GM12873 (cell line): ENCODE measurements around the gene NDOR1.
A peak's percentile ranks its signal among the peaks of the same experiment; 100 is the strongest.

Experiments used
- TF ChIP-seq, protein P1 (sequence below): IDR thresholded peaks from 2 replicates; pipeline ENCODE4 v1.5.1; 2012; ENCODE audit warnings: low read depth, mild to moderate bottlenecking, moderate library complexity, low read length, control low read depth; ENCODE audit not compliant: insufficient read depth; ENCODE audit errors: missing control alignments

The NDOR1 gene

DNA sequence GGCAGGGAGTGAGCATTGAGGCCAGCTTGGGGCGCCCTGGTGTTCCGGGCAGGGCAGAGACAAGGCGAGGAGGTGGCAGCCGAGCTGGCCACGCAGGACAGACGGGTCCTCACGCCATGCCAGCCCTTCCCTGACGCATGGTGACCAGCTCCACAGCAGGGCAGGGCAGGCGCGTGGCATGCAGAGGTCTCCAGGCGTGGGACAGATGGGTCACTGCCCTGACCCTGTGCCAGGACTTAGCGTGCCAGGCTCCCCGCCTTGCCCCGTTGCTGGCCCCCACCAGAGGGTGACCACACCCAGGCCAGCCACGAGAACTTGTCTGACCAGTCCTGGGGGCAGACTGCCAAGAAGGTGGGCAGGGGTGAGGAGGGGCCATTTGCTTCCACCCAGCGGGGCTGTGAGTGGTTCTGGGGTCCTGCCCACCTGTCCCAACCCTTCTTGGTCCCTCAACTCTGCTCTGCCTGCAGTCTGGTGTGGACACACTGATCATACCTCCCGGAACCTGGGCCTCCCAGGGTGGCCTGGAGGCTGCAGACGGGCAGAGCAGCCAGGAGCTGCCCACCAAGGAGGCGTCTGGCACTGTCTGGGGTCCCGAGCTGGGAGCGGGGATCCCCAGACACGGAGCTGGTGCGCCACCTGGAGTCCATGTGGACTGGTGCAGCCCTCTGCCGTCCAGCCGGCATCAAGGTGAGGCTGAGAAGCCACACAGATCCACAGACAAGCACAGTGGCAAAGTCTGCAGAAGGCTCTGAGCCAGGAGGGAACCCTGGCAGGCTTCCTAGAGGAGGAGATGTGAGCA is 21.8 kb downstream of the NDOR1 start, which contains the start of gene RNF224:
RNF224 (plus strand) TSS at position 449 of the 799 bp plus-strand sequence. CDS start 834 bp downstream, outside the sequence.
- TF ChIP-seq, protein P1, sequence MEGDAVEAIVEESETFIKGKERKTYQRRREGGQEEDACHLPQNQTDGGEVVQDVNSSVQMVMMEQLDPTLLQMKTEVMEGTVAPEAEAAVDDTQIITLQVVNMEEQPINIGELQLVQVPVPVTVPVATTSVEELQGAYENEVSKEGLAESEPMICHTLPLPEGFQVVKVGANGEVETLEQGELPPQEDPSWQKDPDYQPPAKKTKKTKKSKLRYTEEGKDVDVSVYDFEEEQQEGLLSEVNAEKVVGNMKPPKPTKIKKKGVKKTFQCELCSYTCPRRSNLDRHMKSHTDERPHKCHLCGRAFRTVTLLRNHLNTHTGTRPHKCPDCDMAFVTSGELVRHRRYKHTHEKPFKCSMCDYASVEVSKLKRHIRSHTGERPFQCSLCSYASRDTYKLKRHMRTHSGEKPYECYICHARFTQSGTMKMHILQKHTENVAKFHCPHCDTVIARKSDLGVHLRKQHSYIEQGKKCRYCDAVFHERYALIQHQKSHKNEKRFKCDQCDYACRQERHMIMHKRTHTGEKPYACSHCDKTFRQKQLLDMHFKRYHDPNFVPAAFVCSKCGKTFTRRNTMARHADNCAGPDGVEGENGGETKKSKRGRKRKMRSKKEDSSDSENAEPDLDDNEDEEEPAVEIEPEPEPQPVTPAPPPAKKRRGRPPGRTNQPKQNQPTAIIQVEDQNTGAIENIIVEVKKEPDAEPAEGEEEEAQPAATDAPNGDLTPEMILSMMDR = peak; percentile 97

DNA sequence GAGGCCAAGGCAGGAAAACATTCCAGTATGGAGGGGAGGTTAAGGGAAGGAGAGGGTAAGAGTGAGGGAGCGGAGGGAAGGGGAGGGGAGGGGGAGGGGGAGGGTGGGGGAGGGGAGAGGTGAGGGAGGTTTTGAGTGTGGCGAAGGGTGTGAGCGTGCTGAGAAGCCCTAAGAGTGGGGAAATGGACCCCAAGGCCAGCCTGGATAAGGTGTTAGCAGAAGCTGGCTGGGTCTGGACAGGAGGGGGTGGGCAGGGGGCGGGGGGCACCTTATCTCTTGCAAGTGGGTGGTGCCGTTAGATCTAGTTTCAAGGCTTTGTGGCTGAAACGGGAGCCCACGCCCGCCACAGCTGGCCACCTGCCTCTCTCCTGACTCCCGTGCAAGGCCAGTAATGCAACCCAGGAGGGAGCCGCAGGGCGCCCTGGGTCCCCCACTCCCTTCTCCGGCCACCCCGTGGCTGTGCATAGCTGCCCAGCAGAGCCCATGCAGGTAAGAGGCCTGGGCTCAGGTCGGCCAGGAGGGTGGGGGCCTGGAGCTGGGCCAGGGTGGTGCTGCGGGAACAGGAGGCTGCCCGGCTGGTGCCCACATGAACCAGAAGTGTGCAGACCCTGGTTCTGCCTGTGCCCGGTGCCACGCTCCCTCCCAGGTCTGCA is 22.5 kb downstream of the NDOR1 start:
- TF ChIP-seq, protein P1 = no peak

DNA sequence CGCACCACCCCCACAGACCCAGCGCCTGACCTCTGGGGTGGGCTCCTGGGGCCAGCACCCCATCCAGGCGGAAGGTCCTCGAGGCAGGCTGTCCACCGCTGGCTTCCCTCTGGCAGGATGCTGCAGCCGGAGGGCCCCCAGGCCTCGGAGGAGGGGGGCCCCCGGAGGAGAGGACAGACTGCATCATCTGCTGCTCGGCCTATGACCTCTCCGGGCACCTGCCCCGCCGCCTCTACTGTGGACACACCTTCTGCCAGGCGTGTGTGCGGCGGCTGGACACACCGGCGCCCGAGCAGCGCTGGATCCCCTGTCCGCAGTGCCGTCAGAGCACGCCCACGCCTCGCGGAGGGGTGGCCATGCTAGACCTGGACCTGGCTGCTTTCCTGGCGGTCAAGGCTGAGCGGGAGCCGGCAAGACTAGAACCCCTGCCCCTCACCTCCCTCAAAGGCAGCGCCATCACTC is 23.0 kb downstream of the NDOR1 start:
- TF ChIP-seq, protein P1 = no peak

DNA sequence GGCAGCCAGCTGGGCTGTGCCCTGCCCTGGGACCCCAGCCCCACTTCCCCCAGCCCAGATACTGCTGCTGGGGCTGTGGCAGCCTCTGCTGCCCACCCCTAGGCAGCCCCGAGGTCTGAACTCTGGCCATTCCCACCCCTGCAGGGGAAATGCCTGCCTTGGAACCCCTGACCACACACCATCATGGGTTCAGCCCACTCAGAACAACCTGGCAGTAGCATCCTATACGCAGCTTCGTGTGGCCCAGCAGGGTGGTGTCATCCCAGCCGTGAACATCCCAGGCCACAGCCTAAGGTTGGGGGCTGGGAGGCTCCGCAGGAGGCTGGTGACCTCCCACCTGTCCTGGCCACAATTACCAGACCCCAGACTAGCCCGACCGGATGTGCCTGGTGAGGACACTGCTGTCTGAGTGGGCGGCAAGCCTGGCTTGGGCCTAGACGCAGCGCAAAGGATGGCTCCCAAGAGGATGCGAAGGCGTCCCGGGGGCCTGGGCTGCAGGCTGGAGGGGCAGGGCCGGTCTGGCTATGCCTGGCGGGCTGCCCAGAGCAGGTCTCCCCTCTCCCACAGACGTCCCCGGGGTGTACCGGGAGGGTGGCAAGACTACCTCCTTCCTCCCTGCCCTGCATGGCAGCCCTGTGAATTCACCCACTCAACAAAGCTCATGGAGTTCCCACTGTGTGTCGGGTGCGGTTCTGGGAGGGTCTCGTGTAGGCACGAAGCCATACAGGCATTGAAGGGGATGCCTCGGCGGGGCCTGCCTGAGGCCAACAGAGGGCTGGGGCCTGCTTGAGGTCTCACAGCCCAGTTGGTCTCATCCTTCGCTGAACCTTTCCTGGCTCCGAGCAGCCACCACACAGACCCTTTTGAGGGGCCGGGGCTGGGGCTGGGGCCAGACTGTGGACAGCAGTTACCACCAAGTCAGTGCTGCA is 23.7 kb downstream of the NDOR1 start:
- TF ChIP-seq, protein P1 = no peak

DNA sequence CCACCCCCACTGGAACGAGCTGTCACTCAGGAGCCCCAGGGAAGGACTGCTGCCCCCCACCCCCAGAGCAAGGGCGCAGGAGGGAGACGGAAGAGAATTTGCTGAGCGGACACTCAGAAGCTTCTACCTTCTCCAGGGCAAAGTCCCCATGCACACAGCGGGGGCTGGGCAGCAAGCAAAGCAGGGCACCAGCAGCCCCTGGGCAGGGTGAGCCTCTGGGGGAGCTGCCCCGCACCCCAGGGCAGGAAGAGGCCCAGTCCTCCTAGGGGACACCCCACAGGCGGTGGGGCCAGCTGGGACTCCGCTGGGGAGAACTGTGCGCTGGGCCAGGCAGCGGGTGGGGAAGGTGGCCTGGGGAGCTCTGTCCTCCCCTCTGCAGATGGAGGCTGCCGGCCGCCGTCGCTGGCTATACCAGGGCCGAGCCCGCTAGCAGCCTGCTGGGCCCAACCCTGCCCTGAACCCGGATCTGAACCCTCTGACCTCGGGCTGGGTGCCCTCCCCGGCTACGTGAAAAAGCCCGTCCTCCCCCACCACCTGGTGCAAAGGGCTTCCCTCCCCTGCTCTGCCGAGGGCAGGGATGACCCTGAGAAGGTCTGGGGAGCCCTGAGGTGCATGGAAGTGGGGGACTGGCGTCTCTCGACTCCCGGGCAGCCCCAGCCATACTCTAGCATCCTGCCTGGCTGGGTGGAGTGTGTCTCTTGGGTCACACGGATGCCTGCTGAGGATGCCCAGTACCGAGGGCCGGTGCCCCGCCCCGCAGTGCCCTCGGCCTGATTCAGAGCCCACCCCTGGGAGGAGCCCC is 24.6 kb downstream of the NDOR1 start:
- TF ChIP-seq, protein P1 = no peak

DNA sequence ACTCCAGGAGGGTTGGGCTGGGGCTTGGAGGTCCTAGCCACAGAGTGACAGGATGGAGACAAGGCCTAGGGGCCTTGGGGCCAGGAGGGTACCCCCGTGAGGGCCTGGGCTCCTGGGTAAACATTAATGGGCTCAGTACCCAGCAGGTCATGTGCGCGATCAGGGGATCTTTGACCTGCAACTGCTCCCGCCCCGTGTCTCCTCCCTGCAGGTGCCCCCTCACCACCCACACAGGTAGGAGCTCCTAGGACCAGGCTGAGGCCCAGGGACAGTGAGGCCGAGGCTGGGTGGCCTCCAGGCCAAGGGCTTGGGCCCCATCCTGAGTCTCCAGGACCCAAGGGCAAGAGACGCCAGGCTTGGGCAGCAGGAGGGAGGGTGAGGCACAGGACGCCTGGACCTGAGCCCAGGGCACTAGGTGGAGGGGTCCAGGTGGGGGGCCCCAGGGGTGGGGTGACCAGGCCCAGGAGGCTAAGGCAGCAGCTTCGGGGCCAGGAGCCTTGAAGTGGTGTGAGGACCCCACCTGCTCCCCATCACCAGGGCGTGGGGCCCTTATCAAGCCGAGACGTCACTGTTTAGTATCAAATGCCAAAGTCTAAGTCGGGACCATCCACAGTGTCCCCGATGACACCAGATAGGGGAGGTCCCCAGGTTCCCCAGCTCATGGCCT is 25.3 kb downstream of the NDOR1 start, which contains the start of gene SLC34A3:
SLC34A3 (plus strand) TSS at position 197 of the 667 bp plus-strand sequence. CDS start 802 bp downstream, outside the sequence.
- TF ChIP-seq, protein P1 = no peak
